Chondrocyte (in vitro differentiated cells): ENCODE results near the gene NLN. TPM values are rescaled to one million over a fixed set of nuclear protein-coding genes. Genes with fewer than 3 reads are reported as not detected.
A peak's percentile ranks its signal among the peaks of the same experiment; 100 is the strongest.
"Not testable (repeated sequence)": the region's sequence is repeated elsewhere in the genome, so short reads cannot be mapped to it uniquely, and the experiment has no call there.

Source experiments
- DNase-seq: peaks from one replicate; pipeline ENCODE4 v3.0.0; 2021; ENCODE audit warnings: mixed read lengths, low spot score
- H3K27ac Mint-ChIP-seq: one replicate; pipeline ENCODE4 v1.8.0; 2021; ENCODE audit warnings: mild to moderate bottlenecking, moderate library complexity, mixed read lengths; ENCODE audit not compliant: unreplicated experiment
- H3K27me3 Mint-ChIP-seq: 2 replicates; pipeline ENCODE4 v1.8.0; 2021; ENCODE audit warnings: low read depth, mixed read lengths
- H3K36me3 Mint-ChIP-seq: 2 replicates; pipeline ENCODE4 v1.8.0; 2021; ENCODE audit warnings: low read depth, mixed read lengths
- H3K4me1 Mint-ChIP-seq: 2 replicates; pipeline ENCODE4 v1.8.0; 2021; ENCODE audit warnings: low read depth, mild to moderate bottlenecking, mixed read lengths
- H3K4me3 Mint-ChIP-seq: one replicate; pipeline ENCODE4 v1.8.0; 2021; ENCODE audit warnings: mild to moderate bottlenecking, moderate library complexity, mixed read lengths; ENCODE audit not compliant: unreplicated experiment
- H3K9me3 Mint-ChIP-seq: 2 replicates; pipeline ENCODE4 v1.8.0; 2021; ENCODE audit warnings: low read depth, mixed read lengths
- CTCF ChIP-seq: fragments of 200-600 bp; sonication (generic); IDR thresholded peaks from 2 replicates; pipeline ENCODE4 v1.5.0; 2021; ENCODE audit warnings: antibody characterized with exemption, mild to moderate bottlenecking, moderate library complexity
- long read RNA-seq: library from polyadenylated mRNA; stranded (forward); transcript quantifications from one replicate; pipeline ENCODE4 v2.0.0, GENCODE V29; 2021
- total RNA-seq: library from RNA; stranded (reverse); gene quantifications from 3 replicates; pipeline ENCODE4 v1.2.1, GENCODE V29; 2021

The NLN gene
- total RNA-seq, result 36.4 to 44.0 TPM (median 38.6 TPM) in 3 replicates
- long read RNA-seq, full-length matches to known transcripts, result 55 of 67 reads
- long read RNA-seq, partial matches to known transcripts, result 1 of 67 reads
- long read RNA-seq, other reads (novel, unspliced or antisense), result 11 of 67 reads

GRCh38 chr5:65721720-65722574 is at the start of gene NLN, which contains the start of gene SGTB:
Gene NLN, plus strand, starts transcription at chr5:65722205. Its CDS starts 169 bp downstream, at chr5:65722374.
Gene SGTB, minus strand, starts transcription at chr5:65722109. Its CDS starts 1,302 bp downstream, at chr5:65720807.
- Mint-ChIP-seq H3K27ac (peak within 1 kb of the TSS; percentile 96), H3K27me3 (no peaks in the 10 kb centered on the region), H3K9me3 (no peaks in the 10 kb centered on the region), H3K4me3 (peak within 1 kb of the TSS; percentile 86), H3K36me3 (peaks cover 2% of the 10 kb centered on the region), H3K4me1 (peaks cover 38% of the 10 kb centered on the region)
- DNase-seq, result peak; percentile 93
- TF ChIP-seq CTCF, result no peak

- no peak for TF ChIP-seq CTCF
- Mint-ChIP-seq H3K4me1 (no peaks in the 10 kb centered on the region), H3K9me3 (no peaks in the 10 kb centered on the region), H3K36me3 (peaks cover 10% of the 10 kb centered on the region), H3K27me3 (no peaks in the 10 kb centered on the region), H3K27ac (no peak overlapping the region), H3K4me3 (no peak overlapping the region)
- no peak for DNase-seq
Observed at GRCh38 chr5:65672796-65673195, 49.2 kb upstream of the NLN start.

- DNase-seq, result no peak
- no peak overlapping the region for H3K27ac Mint-ChIP-seq
- no peaks in the 10 kb centered on the region for H3K27me3 Mint-ChIP-seq
- no peaks in the 10 kb centered on the region for H3K4me1 Mint-ChIP-seq
- H3K36me3 Mint-ChIP-seq, result peaks cover 16% of the 10 kb centered on the region
- H3K9me3 Mint-ChIP-seq, result no peaks in the 10 kb centered on the region
- no peak for TF ChIP-seq CTCF
- no peak overlapping the region for H3K4me3 Mint-ChIP-seq
Observed at GRCh38 chr5:65674749-65675148, 47.3 kb upstream of the NLN start.

- not testable (repeated sequence) for H3K27ac Mint-ChIP-seq, DNase-seq, H3K4me3 Mint-ChIP-seq, H3K9me3 Mint-ChIP-seq, H3K4me1 Mint-ChIP-seq, H3K27me3 Mint-ChIP-seq
- H3K36me3 Mint-ChIP-seq, result peaks cover 25% of the 10 kb centered on the region
Observed at GRCh38 chr5:65676056-65676455, 45.9 kb upstream of the NLN start.

GRCh38 chr5:65682148-65682547 is 39.9 kb upstream of the NLN start:
- TF ChIP-seq CTCF, result no peak

More at GRCh38 chr5:65682148-65682547, 39.9 kb upstream of the NLN start:
- Mint-ChIP-seq H3K27me3 (no peaks in the 10 kb centered on the region), H3K4me3 (no peak overlapping the region), H3K36me3 (peaks cover 39% of the 10 kb centered on the region), H3K27ac (no peak overlapping the region), H3K9me3 (no peaks in the 10 kb centered on the region), H3K4me1 (no peaks in the 10 kb centered on the region)
- no peak for DNase-seq
